C1 segment of cervical spinal cord (tissue), 14 donors: ENCODE measurements around the gene WDR49.
"Not testable (repeated sequence)": the region's sequence is repeated elsewhere in the genome, so short reads cannot be mapped to it uniquely, and the experiment has no call there.

Experiments used
- DNase-seq, 14 donors: peaks; one replicate each; lab custom pipeline; 2025; lab: John Stamatoyannopoulos, UW

Gene WDR49

DNA sequence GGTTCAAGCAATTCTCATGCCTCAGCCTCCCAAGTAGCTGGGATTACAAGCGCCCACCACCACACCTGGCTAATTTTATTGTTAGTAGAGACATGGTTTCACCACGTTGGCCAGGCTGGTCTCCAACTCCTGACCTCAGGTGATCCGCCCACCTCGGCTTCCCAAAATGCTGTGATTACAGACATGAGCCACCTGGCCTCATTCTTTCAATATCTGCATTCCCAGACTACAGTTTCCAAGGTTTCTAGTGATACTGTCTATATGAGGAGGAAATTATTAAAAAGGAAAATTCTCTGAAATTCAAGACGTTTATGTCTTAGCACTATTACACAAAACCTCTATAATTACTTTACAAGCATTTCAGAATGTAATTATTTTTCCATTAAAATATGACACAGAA lies 39.5 kb downstream of the WDR49 start:
- not testable (repeated sequence) for DNase-seq

DNA sequence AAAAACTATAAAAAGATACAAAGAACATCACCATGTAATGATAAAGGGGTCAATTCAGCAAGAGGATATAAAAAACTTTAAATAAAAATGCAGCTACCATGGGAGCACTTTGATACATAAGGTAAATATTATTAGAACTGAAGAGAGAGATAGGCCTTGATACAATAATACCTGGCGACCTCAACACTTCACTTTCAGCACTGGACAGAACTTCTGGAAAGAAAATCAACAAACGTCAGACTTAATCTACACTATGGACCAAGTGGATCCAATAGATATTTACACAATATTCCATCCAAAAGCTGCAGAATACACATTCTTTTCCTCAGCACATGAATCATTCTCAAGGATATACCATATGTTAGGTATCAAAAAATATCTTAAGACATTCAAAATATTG lies 42.0 kb downstream of the WDR49 start:
- DNase-seq, result no peak

DNA sequence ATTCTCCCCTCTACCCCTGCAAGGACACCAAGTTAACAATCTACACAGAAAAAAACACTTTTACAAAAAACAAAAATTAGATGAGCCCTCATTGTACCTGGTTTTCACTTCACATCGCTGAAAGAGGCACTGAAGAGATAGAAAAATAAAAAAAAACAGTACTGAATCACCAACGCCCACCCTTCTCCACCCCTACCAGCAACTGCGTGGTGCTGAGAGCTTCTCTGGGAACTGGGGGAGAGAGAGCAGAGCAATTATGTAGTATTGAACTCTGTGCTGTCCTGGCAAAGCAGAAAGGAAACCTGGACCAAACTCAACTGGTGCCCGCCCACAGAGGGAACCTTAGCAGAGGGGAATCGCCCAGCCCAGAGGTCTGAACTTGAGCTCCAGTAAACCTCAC lies 44.6 kb downstream of the WDR49 start:
- DNase-seq, result peak in 1 of 14 donors; percentile 1

DNA sequence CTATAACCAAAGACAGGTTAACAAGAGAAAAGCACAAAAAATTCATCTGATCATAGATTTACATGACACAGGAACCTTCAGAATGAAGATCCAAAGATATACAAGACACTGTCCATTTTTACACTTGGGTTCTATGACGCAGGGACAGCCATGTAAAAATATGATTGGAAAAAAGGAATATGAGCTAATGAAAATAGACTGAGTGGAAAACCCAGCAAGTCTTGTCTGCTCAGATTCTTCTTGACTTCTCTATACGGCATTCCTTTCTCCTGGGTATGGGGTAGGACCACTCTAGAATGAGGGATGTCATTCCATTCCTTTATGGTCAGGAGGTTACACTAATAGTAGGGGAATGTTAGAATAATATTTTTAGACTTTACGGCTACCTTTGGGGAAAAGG lies 46.9 kb downstream of the WDR49 start:
- DNase-seq, result no peak

DNA sequence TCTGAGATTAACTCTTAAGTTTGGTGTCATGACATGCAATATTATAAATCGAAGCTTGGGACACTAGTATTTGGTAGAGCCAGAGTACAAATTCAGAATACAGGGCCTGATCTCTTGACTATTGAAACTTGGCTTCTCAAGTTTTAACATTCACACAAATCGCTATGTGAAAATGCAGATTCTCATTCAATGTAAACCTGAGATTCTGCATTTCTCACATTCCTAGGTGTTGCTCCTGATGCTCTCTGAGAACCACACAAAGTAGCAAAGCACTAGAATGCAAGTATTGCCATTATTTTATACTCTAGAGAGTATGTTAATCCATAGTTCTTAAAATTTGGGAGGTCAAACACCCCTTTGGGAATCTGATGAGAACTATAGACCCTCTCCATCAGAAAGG lies 47.9 kb downstream of the WDR49 start:
- no peak for DNase-seq

DNA sequence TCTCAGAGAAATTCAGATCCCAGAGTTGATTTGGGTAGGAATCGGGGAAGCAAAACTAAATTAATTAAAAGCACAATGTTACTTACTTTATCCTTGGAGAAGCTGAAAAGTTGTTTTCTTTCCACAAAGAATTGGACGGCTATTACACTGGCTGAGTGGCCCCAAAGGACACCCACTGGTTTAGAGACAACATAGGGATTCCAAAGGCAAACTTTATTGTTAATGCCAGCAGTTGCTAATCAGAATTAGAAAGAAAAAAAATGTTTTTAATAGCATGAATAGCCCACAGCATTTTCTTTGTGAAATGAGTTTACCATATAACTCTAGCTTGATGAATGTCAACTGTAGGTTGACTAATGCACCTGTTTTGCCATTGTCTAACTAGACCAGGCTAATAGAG lies 51.7 kb downstream of the WDR49 start:
- no peak for DNase-seq

DNA sequence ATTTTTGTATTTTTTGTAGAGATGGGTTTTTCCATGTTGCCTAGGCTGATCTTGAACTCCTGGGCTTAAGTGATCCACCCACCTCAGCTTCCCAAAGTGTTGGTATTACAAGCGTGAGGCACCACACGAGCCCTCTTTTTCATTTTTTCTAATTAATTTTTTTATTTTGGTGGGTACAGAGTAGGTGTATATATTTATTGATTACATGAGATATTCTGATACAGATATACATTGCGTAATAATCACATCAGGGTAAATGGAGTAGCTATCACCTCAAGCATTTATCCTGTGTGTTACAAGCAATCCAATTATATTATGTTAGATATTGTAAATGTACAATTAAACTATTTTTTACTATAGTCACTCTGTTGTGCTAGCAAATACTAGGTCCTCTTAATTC lies 66.1 kb downstream of the WDR49 start:
- DNase-seq, result no peak

DNA sequence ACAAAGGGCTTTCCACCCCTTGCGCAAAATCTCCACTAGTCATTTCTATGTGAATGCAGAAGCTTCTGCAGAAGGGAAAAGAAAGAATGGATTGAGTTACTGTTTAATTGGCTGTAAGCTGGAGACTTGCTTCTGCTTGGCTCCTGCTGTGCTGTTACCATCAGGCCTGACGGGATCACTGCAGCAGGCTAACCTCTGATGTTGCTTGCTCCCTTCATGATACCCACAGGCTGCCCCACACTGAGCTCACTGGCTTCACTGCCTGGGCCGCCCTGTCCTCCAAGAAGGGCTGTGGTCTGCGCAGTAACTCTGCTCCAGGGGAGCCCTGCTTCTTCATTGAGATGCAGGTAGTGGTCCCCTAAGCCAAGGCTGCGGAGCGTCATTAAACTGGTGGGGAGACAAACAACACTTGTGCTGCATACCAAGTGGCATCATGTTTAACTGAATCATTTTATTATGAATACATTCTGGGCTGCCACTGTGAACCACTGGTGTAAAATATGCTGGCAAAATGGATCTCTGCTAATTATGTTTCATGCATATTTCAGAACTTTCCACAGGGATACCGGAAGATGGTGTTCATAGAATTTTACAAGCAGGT lies 78.6 kb downstream of the WDR49 start:
- DNase-seq, result peak in 7 of 14 donors; percentile 2 to 39 (median 17)

DNA sequence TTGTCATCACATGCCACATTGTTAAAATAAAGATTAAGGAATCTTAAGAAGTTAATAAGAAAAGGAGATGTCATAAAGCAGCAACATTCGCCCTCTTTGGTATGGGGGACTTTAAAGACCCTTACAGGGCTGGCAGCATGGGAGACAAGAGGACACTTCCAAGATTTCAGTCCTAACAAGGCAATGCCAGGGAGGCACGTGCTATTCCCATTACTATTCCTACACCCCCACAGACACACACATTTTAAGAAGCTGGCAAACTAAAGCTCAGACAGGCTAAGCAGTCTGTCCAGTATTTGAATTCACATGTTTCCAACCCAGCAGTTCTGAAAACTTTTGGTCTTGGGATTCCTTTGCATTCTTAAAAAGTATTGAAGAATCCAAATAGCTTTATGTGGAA lies 80.8 kb downstream of the WDR49 start:
- no peak for DNase-seq

DNA sequence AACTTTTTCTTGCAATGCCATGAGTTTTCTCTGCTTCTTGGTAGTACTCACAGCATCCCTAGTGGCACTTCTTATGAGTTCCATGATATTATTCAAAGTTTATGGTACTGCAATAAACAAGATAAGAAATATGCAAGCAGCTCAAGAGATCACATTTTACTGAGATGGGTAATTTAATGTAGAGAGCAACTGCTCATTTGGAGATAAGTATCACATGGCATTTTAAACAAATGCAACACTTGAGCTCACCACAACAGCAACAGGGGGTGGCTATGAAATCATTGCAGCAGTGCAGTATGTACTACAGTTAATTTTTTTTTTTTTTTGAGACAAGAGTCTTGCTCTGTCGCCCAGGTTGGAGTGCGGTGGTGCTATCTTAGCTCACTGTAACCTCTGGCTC lies 85.1 kb downstream of the WDR49 start:
- no peak for DNase-seq

DNA sequence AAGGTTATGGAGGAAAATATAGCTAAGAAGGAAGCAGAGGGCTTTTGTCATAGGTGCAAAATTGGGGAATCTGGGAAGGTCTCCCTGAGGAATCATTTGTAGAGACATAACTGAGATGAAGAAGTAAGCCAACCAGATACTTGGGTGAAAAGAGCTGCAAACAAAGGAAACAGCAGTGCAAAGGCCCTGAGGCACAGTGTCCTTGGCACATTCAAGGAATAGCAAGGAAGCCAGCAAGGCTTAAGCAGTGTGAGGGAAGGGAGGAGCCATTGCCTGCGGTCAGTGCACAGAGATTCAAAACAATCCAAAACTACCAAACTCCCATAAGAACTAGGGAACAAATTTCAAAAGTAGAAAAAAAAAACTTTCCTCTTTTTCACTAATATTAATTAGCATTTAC lies 88.3 kb downstream of the WDR49 start:
- DNase-seq, result no peak

DNA sequence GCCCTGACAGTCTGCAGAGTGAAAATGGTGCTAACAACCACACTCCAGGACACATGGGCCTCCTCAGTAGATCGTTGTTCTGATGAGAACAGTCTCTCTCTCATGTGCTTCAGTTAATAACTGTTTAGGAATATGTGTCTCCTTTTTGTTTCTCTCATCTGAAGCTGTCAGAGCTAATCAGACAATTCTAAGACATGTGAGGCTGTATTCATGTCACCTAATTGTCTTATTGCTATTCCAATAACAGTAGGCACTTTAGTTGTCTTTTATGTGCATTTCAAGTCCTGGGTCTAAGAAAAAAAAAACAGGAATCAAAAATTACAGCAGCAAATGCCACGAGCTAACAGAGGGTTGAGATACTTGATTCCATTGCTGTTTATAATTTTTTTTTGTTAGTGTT lies 89.1 kb downstream of the WDR49 start:
- no peak for DNase-seq

DNA sequence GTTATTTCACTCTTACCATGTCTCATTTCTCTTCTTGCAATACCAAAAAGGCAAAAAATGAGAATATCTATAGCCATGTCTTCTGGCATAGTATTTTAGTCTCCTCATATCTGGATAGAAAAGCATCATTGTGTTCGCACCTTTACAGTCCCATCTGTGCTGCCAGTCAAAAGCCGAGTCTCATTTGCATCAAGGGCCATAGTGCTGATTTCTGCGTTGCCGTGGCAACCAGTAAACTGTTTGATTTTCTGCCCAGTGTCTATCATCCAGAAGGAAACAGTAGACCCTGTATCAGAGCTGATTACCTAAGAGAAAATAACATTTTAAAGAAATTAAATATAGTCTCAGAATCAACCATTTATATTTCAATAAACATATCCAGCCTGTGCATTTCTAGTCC lies 93.8 kb downstream of the WDR49 start:
- no peak for DNase-seq

DNA sequence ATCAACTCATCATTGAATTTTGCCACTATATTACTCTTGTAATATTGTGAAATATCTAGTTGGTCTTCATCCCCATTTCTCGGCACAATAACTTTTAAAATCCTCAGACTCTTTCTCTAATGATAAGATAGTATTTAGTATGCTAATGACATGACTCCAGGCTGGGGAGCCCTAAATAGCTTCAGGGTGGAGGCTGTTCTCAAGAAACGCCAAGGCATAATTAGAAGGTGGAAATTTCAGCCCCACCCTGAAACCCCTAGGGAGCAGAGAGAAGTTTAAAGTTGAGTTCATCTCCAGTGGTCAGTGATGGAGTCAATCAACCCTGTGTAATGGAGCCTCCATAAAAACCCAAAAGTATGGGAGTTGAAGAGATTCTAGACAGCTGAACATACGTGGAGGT lies 98.8 kb downstream of the WDR49 start:
- no peak for DNase-seq

DNA sequence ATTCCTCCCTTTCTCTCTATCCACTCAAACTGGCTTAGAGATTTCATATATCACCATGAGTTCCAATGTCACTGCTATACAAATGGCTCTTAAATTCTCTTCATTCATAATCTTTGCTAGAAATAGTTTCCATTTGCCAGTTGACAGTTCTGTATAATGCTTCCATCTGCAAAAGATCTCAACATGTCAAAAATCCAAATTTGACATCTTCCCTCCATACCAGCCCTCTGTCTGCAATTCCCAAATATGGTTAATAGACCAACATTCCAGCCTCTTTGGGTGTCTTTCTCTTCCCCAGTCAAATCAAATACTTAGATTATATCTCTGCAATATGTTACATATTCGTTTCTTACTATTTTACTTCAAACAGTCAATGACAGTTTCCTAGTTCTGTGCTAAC lies 115.7 kb downstream of the WDR49 start:
- DNase-seq, result no peak

DNA sequence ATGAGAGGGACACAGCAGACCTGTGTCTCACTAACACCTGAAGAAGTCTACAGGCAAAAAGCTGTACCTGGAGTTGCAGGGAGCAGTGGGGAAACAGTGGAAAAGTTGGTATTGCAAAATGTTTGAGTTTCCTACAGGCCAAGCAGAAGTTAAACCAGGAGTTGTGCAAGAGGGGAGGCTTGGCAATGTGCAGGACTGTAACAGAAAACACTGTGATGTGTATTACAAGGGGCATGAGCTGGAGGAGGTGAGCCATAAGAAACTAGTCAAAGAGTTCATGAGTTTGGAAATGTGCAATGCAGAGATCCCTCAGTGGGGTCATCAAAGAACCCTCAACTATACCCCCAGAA lies 132.8 kb downstream of the WDR49 start:
- no peak for DNase-seq

DNA sequence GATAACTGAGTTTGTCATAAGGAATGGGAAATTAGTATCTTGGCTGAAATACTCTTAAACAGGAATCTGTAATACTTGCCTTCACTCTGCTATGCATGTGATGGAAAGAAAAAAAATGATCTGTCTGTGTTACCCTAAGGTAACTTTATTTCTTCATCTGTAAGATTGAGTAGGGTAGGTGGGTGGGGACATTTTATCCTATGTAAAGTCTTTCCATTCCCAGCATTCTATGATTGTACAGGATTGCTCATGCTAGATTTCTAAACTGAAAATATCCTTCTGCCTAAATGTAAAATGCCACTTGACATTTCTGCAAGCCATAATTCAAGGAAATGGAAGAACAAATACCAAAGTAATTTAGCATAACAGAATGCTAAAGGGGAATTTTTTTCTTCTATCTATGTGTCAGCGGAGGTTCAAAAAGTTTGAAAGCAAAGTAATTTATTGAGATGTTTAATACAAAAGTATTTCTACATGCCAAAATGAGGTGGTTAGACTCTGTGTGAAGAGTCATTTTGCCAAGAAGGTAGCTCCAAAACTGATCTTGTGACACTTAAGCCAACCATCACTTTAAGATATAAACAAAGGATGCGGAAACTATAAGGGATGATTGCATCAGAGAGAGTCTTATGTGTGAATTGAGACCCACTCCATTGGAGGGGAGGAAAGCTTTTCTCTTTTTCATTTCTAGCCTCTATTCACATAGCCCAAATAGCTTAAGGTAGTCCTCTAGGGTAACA lies 133.3 kb downstream of the WDR49 start:
- DNase-seq, result no peak

DNA sequence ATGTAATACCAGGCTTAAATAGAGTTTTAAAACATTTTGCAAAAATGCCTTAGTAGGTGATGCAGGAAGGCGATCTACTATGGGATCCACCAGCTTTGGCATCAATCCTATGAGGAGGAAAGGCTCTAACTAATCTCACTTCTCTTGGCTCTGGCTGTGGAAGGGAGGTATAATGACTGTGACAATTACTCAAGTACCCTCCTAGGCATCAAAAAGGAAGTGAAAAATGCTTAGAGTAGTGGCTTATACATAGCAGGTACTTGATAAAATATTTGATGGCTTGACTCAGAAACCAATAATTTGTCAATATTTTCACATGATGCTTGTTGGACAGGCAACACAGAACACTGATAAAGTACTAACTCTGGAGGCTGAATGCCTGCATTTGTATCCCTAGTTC lies 145.8 kb downstream of the WDR49 start:
- no peak for DNase-seq

DNA sequence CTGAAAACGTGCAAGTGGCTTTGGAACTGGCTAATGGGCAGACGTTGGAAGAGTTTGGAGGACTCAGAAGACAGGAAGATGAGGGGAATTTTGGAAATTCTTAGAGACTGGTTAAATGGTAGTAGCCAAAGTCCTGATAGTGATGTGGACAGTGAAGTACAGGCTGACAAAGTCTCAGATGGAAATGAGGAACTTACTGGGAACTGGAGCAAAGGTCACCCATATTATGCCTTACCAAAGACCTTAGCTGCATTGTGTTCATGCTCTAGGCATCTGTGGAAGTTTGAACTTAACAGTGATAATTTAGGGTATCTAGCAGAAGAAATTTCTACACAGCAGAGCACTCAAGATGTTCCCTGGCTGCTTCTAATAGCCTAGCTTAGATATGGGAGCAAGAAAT lies 151.3 kb downstream of the WDR49 start:
- DNase-seq, result no peak

DNA sequence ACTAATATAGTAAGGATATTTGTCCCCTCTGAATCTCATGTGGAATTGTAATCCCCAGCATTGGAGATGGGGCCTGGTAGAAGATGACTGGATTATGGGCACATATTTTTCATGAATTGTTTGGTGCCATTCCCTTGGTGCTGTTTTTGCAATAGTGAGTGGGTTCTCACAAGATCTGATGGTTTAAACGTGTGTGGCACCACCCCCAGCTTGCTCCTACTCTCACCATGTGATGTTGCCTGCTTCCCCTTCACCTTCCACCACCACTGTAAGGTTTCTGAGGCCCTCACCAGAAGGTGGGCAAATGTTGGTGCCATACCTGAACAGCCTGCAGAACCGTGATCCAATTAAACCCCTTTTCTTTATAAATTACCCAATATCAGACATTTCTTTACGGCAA lies 151.8 kb downstream of the WDR49 start:
- no peak for DNase-seq

DNA sequence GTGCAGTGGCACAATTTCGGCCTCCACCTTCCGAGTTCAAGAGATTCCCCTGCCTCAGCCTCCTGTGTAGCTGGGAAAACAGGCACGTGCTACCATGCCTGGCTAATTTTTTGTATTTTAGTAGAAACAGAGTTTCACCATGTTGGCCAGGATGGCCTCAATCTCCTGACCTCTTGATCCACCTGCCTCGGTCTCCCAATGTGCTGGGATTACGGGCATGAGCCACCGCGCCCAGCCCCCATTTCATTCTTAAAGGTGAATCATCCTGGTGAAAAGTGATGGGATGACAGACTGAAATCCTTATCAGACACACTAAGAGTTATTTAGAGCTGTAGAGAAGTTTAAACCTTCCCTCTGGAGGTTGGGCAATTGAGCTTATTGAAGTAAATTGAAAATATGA lies 155.8 kb downstream of the WDR49 start:
- no peak for DNase-seq

DNA sequence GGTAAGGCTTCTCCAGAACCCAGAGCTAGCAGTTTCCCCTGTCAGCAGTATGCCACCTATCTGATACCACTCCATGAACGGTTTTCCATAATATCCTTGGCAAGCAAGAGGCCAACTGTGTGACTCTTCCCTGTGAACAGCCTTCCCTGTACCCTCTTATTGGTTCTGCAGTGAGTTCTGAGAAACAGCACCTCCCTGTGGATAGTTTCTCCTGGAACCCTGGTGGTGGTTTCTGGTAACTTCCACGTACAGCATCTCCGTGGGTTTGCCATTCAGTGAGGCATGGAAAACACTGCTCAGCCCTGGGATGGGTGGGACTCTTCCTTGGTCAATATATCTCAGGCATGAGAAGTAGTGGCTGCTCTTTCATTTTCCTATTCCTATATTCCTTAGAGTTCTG lies 160.5 kb downstream of the WDR49 start:
- no peak for DNase-seq

DNA sequence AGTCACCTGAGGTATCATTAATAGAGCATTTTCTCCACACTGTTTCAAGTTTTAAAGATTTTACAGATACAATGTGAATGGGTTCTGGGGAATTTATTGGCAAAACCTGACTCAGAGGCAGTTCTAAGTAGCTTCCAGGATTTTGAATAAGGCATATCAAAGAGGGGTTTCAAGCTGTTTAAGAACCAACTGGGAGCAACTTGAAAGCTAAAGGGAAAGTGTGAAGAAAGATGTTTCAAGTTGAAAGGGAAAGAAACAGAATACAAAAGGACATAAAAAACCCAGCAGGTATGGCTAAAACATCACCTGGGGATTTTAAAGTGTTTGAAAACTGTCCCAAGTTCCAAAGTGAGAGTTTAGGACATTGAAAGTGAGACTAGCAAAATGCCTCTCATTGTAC lies 162.1 kb downstream of the WDR49 start:
- DNase-seq, result no peak

DNA sequence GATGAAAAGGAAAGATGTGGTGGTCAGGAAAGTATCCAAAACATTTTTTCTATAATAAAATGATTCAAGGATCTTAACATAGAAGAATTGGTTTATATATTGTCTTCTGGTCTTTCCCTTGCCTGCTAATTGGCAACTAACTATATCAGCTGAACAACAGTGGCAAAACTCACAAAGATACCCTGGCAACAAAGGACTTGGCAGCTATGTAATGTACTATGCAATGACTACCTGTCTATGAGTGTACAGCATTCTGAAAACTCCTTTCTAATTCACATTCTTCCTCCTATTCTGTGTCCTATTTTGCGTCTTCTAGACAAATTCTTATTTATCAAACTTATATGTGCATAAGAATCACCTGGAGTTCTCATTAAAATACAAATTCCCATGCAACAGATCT lies 164.2 kb downstream of the WDR49 start:
- DNase-seq, result no peak
